DOHH2 (cell line): ENCODE measurements around the gene NBEA.

Experiments used
- H3F3A ChIP-seq: fragments of 200-600 bp; sonication (generic), shearing (Covaris generic); 2 replicates; pipeline ENCODE4 v1.6.0; 2016; ENCODE audit warnings: antibody characterized with exemption, mild to moderate bottlenecking; ENCODE audit not compliant: control insufficient read depth, insufficient read depth
- H3K27ac ChIP-seq: fragments of 200-600 bp; sonication (generic); 2 replicates; pipeline ENCODE4 v1.5.1; 2014; ENCODE audit warnings: low read depth, mild to moderate bottlenecking, low read length, moderate library complexity
- H3K27me3 ChIP-seq: fragments of 200-600 bp; sonication (generic); 2 replicates; pipeline ENCODE4 v1.6.1; 2014; ENCODE audit warnings: mild to moderate bottlenecking, low read length, mixed read lengths; ENCODE audit not compliant: control insufficient read depth
- H3K36me3 ChIP-seq: fragments of 200-600 bp; sonication (generic); 2 replicates; pipeline ENCODE4 v1.6.1; 2014; ENCODE audit warnings: mild to moderate bottlenecking, low read length, moderate library complexity, mixed read lengths; ENCODE audit not compliant: control insufficient read depth
- H3K4me1 ChIP-seq: fragments of 200-600 bp; sonication (generic); 2 replicates; pipeline ENCODE4 v1.6.1; 2014; ENCODE audit warnings: mild to moderate bottlenecking, low read length, mixed read lengths; ENCODE audit not compliant: control insufficient read depth
- H3K4me2 ChIP-seq: fragments of 200-600 bp; sonication (generic); 2 replicates; pipeline ENCODE4 v1.6.0; 2014; ENCODE audit warnings: mild to moderate bottlenecking, low read length, moderate library complexity
- H3K4me3 ChIP-seq: fragments of 200-600 bp; sonication (generic); 2 replicates; pipeline ENCODE4 v1.5.1; 2014; ENCODE audit warnings: mild to moderate bottlenecking, low read length, mixed read lengths
- H3K79me2 ChIP-seq: fragments of 200-600 bp; sonication (generic); 2 replicates; pipeline ENCODE4 v1.6.1; 2014; ENCODE audit warnings: mild to moderate bottlenecking, low read length, mixed read lengths; ENCODE audit not compliant: control insufficient read depth
- H3K9me2 ChIP-seq: fragments of 200-600 bp; sonication (generic); replicated peaks from 2 replicates; pipeline ENCODE4 v1.6.1; 2014; ENCODE audit warnings: mild to moderate bottlenecking, low read length, mixed read lengths; ENCODE audit not compliant: control insufficient read depth
- H3K9me3 ChIP-seq: fragments of 200-600 bp; sonication (generic); 2 replicates; pipeline ENCODE4 v1.6.1; 2014; ENCODE audit warnings: antibody characterized with exemption, low read length, mixed read lengths; ENCODE audit not compliant: control insufficient read depth, insufficient read depth
- H4K20me1 ChIP-seq: fragments of 200-600 bp; sonication (generic); 2 replicates; pipeline ENCODE4 v1.6.0; 2014; ENCODE audit warnings: low read depth, mild to moderate bottlenecking, antibody characterized with exemption, low read length, moderate library complexity; ENCODE audit not compliant: control insufficient read depth, insufficient read depth
- EZH2phosphoT487 ChIP-seq: fragments of 200-600 bp; sonication (generic); IDR thresholded peaks from 2 replicates; pipeline ENCODE4 v1.6.1; 2017; ENCODE audit warnings: borderline replicate concordance, mild to moderate bottlenecking, antibody characterized with exemption, low read length, moderate library complexity, mixed read lengths
- TF ChIP-seq, protein P1 (sequence below): fragments of 200-600 bp; sonication (generic); IDR thresholded peaks from one replicate; pipeline ENCODE4 v1.5.1; 2014; ENCODE audit warnings: antibody characterized with exemption, mild to moderate bottlenecking, low read depth, low read length; ENCODE audit not compliant: poor library complexity, severe bottlenecking

NBEA gene

DNA sequence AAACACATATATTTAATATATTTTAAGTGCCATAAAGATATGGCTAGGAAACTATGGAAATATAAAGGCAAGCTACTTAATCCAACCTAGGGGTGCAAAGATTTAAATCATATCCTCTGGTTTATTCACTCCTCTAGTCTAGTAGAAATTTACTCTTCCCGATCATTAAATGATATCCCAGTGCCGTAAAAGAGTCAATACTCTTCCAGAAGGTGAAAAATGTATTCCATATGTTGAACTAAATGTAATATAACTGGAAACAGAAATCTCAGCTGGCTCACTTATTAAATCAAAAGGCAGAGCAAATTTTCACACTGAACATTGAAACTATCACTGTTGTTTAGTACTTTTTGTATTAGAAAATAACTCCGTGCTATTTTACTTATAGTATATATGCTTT lies 523.3 kb downstream of the NBEA start:
- no peaks in the 10 kb centered on the region for H4K20me1 ChIP-seq
- H3K4me3 ChIP-seq = no peak overlapping the region
- TF ChIP-seq, protein P1, sequence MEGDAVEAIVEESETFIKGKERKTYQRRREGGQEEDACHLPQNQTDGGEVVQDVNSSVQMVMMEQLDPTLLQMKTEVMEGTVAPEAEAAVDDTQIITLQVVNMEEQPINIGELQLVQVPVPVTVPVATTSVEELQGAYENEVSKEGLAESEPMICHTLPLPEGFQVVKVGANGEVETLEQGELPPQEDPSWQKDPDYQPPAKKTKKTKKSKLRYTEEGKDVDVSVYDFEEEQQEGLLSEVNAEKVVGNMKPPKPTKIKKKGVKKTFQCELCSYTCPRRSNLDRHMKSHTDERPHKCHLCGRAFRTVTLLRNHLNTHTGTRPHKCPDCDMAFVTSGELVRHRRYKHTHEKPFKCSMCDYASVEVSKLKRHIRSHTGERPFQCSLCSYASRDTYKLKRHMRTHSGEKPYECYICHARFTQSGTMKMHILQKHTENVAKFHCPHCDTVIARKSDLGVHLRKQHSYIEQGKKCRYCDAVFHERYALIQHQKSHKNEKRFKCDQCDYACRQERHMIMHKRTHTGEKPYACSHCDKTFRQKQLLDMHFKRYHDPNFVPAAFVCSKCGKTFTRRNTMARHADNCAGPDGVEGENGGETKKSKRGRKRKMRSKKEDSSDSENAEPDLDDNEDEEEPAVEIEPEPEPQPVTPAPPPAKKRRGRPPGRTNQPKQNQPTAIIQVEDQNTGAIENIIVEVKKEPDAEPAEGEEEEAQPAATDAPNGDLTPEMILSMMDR = no peak
- no peak for TF ChIP-seq EZH2phosphoT487
- no peak overlapping the region for H3K27ac ChIP-seq
- H3K27me3 ChIP-seq = no peaks in the 10 kb centered on the region
- no peak overlapping the region for H3K4me2 ChIP-seq
- peaks cover 2% of the 10 kb centered on the region; the same call in 1 of the 2 replicates for H3F3A ChIP-seq
- H3K4me1 ChIP-seq = peaks cover 6% of the 10 kb centered on the region
- no peaks in the 10 kb centered on the region for H3K36me3 ChIP-seq
- no peaks in the 10 kb centered on the region for H3K79me2 ChIP-seq
- peaks cover 3% of the 10 kb centered on the region; the same call in 1 of the 2 replicates for H3K9me3 ChIP-seq
- no peaks in the 10 kb centered on the region for H3K9me2 ChIP-seq

DNA sequence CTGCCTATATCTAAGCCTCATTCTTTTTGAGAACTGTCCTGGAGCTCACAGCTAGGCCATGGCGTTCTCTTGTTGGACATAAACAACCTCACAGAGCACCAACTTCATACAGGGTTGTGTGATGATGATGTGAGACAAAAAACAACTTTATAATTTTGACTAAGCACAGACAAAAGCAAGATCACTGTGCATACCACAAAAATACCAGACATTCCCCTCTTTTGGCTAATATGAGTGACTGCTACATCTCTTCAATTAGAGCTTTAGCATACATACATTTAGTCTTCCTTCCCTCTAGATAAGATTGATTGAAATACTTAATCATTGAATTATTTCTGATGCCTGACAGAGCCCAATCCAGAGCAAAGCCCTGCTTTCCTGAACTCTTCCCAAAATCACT lies 526.1 kb downstream of the NBEA start:
- TF ChIP-seq, protein P1 = no peak
- TF ChIP-seq EZH2phosphoT487 = no peak
- Histone ChIP-seq H3K9me3 (peaks cover 26% of the 10 kb centered on the region; the same call in 1 of the 2 replicates), H3K4me2 (no peak overlapping the region)

DNA sequence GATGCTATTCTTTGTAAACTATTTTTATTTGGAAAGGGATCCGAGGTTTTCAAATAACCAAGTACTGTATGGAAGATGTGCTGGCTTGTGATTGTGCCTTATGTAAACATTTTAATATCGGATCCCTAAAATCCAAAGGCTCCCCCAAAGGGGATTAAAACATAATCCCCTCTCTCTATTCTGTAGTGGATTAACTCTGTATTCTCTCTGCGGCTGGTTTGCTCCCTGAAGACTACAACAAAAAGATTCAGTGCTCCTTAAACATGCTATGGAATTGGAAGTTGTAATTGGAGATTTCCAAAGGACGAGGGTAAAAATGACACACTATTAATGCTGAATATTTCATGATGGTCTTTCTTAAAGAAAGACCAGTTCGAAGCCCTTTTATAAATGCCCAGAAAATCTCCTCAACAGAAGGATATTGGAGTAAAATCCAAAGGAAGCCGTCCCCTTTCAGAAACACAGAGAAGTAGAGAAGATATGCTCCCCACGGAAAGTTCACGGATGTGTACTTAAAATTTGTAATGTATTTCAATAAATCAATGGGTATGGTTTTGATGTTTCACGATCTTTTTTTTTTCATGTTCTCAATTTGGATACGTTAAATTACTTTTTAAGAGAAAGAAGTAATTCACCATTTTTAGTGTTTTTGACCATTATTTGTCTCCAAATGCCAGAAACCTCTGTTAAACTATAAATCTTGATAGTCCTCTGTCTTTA lies 527.9 kb downstream of the NBEA start:
- Histone ChIP-seq H3K27ac (no peak overlapping the region), H3K4me3 (no peak overlapping the region), H3K27me3 (no peaks in the 10 kb centered on the region), H3F3A (peaks cover 36% of the 10 kb centered on the region), H3K4me2 (no peak overlapping the region), H4K20me1 (no peaks in the 10 kb centered on the region), H3K36me3 (peaks cover 38% of the 10 kb centered on the region), H3K4me1 (peaks cover 16% of the 10 kb centered on the region), H3K79me2 (peaks cover 19% of the 10 kb centered on the region), H3K9me2 (no peaks in the 10 kb centered on the region), H3K9me3 (peaks cover 37% of the 10 kb centered on the region)
- TF ChIP-seq, protein P1 = no peak
- TF ChIP-seq EZH2phosphoT487 = no peak

More for the DNA sequence above, 526.1 kb downstream of the NBEA start:
- Histone ChIP-seq H3K27me3 (no peaks in the 10 kb centered on the region), H3K36me3 (peaks cover 24% of the 10 kb centered on the region), H4K20me1 (no peaks in the 10 kb centered on the region), H3F3A (peaks cover 19% of the 10 kb centered on the region), H3K4me1 (peaks cover 6% of the 10 kb centered on the region), H3K9me2 (no peaks in the 10 kb centered on the region), H3K27ac (no peak overlapping the region), H3K4me3 (no peak overlapping the region), H3K79me2 (peaks cover 5% of the 10 kb centered on the region; the same call in 1 of the 2 replicates)
